ENCODE data around the gene PDK2.

The PDK2 gene

GRCh38 chr17:50102164-50102991 is 7.2 kb downstream of the PDK2 start:
- DNase-seq = no peak

GRCh38 chr17:50103252-50103651 is 8.1 kb downstream of the PDK2 start:
- DNase-seq = no peak

GRCh38 chr17:50103941-50104340 is 8.8 kb downstream of the PDK2 start:
- DNase-seq = no peak

- DNase-seq = no peak
These were observed 10.7 kb downstream of the PDK2 start for GRCh38 chr17:50105811-50106210.

GRCh38 chr17:50106393-50107131 is 11.4 kb downstream of the PDK2 start:
- DNase-seq = no peak

- no peak for DNase-seq
These were observed 12.8 kb downstream of the PDK2 start for GRCh38 chr17:50107790-50108414.

GRCh38 chr17:50108556-50108955 is 13.4 kb downstream of the PDK2 start:
- peak; percentile 19 for DNase-seq

GRCh38 chr17:50109207-50109606 is 14.1 kb downstream of the PDK2 start:
- DNase-seq = no peak

GRCh38 chr17:50109785-50110184 is 14.6 kb downstream of the PDK2 start:
- DNase-seq = no peak

GRCh38 chr17:50110591-50111349 is 15.6 kb downstream of the PDK2 start:
- no peak for DNase-seq

GRCh38 chr17:50111673-50112655 is 16.8 kb downstream of the PDK2 start:
- no peak for DNase-seq

- DNase-seq = no peak
These were observed 17.5 kb downstream of the PDK2 start for GRCh38 chr17:50112694-50113093.

GRCh38 chr17:50113624-50114320 is 18.6 kb downstream of the PDK2 start:
- no peak for DNase-seq

GRCh38 chr17:50114401-50114800 is 19.2 kb downstream of the PDK2 start:
- no peak for DNase-seq

- DNase-seq = peak; percentile 79
These were observed 19.8 kb downstream of the PDK2 start for GRCh38 chr17:50114849-50115357.

GRCh38 chr17:50115756-50116155 is 20.6 kb downstream of the PDK2 start:
- DNase-seq = no peak

GRCh38 chr17:50117202-50118051 is 22.3 kb downstream of the PDK2 start:
- DNase-seq = peak; percentile 58

- no peak for DNase-seq
These were observed 23.1 kb downstream of the PDK2 start for GRCh38 chr17:50118076-50118827.

- no peak for DNase-seq
These were observed 23.7 kb downstream of the PDK2 start for GRCh38 chr17:50118828-50119218.

Measured in OCI-M1 (cell line).